DOHH2 (cell line): ENCODE results near the gene TMX2.

Source experiments
- H3F3A ChIP-seq: fragments of 200-600 bp; sonication (generic), shearing (Covaris generic); 2 replicates; pipeline ENCODE4 v1.6.0; 2016; ENCODE audit warnings: antibody characterized with exemption, mild to moderate bottlenecking; ENCODE audit not compliant: control insufficient read depth, insufficient read depth
- H3K27ac ChIP-seq: fragments of 200-600 bp; sonication (generic); 2 replicates; pipeline ENCODE4 v1.5.1; 2014; ENCODE audit warnings: low read depth, mild to moderate bottlenecking, low read length, moderate library complexity
- H3K27me3 ChIP-seq: fragments of 200-600 bp; sonication (generic); 2 replicates; pipeline ENCODE4 v1.6.1; 2014; ENCODE audit warnings: mild to moderate bottlenecking, low read length, mixed read lengths; ENCODE audit not compliant: control insufficient read depth
- H3K36me3 ChIP-seq: fragments of 200-600 bp; sonication (generic); 2 replicates; pipeline ENCODE4 v1.6.1; 2014; ENCODE audit warnings: mild to moderate bottlenecking, low read length, moderate library complexity, mixed read lengths; ENCODE audit not compliant: control insufficient read depth
- H3K4me1 ChIP-seq: fragments of 200-600 bp; sonication (generic); 2 replicates; pipeline ENCODE4 v1.6.1; 2014; ENCODE audit warnings: mild to moderate bottlenecking, low read length, mixed read lengths; ENCODE audit not compliant: control insufficient read depth
- H3K4me2 ChIP-seq: fragments of 200-600 bp; sonication (generic); 2 replicates; pipeline ENCODE4 v1.6.0; 2014; ENCODE audit warnings: mild to moderate bottlenecking, low read length, moderate library complexity
- H3K4me3 ChIP-seq: fragments of 200-600 bp; sonication (generic); 2 replicates; pipeline ENCODE4 v1.5.1; 2014; ENCODE audit warnings: mild to moderate bottlenecking, low read length, mixed read lengths
- H3K79me2 ChIP-seq: fragments of 200-600 bp; sonication (generic); 2 replicates; pipeline ENCODE4 v1.6.1; 2014; ENCODE audit warnings: mild to moderate bottlenecking, low read length, mixed read lengths; ENCODE audit not compliant: control insufficient read depth
- H3K9me2 ChIP-seq: fragments of 200-600 bp; sonication (generic); replicated peaks from 2 replicates; pipeline ENCODE4 v1.6.1; 2014; ENCODE audit warnings: mild to moderate bottlenecking, low read length, mixed read lengths; ENCODE audit not compliant: control insufficient read depth
- H3K9me3 ChIP-seq: fragments of 200-600 bp; sonication (generic); 2 replicates; pipeline ENCODE4 v1.6.1; 2014; ENCODE audit warnings: antibody characterized with exemption, low read length, mixed read lengths; ENCODE audit not compliant: control insufficient read depth, insufficient read depth
- H4K20me1 ChIP-seq: fragments of 200-600 bp; sonication (generic); 2 replicates; pipeline ENCODE4 v1.6.0; 2014; ENCODE audit warnings: low read depth, mild to moderate bottlenecking, antibody characterized with exemption, low read length, moderate library complexity; ENCODE audit not compliant: control insufficient read depth, insufficient read depth
- CTCF ChIP-seq: fragments of 200-600 bp; sonication (generic); IDR thresholded peaks from one replicate; pipeline ENCODE4 v1.5.1; 2014; ENCODE audit warnings: antibody characterized with exemption, mild to moderate bottlenecking, low read depth, low read length; ENCODE audit not compliant: poor library complexity, severe bottlenecking
- EZH2phosphoT487 ChIP-seq: fragments of 200-600 bp; sonication (generic); IDR thresholded peaks from 2 replicates; pipeline ENCODE4 v1.6.1; 2017; ENCODE audit warnings: borderline replicate concordance, mild to moderate bottlenecking, antibody characterized with exemption, low read length, moderate library complexity, mixed read lengths

TMX2 gene

GRCh38 chr11:57744357-57744756 lies 32.0 kb downstream of the TMX2 start:
- no peaks in the 10 kb centered on the region for H3K9me2 ChIP-seq
- no peak overlapping the region for H3K4me3 ChIP-seq
- TF ChIP-seq CTCF (no peak), EZH2phosphoT487 (no peak)
- H3K27me3 ChIP-seq, result no peaks in the 10 kb centered on the region
- H3K4me2 ChIP-seq, result no peak overlapping the region
- no peaks in the 10 kb centered on the region for H3K9me3 ChIP-seq
- H3K4me1 ChIP-seq, result peaks cover 15% of the 10 kb centered on the region
- no peaks in the 10 kb centered on the region for H4K20me1 ChIP-seq
- H3K27ac ChIP-seq, result no peak overlapping the region
- H3F3A ChIP-seq, result peaks cover 18% of the 10 kb centered on the region
- peaks cover 30% of the 10 kb centered on the region for H3K79me2 ChIP-seq
- H3K36me3 ChIP-seq, result peaks cover 66% of the 10 kb centered on the region

- Histone ChIP-seq H3K4me1 (peaks cover 15% of the 10 kb centered on the region), H3K4me2 (no peak overlapping the region), H3K4me3 (no peak overlapping the region), H4K20me1 (no peaks in the 10 kb centered on the region), H3K27me3 (no peaks in the 10 kb centered on the region), H3K79me2 (peaks cover 30% of the 10 kb centered on the region), H3K36me3 (peaks cover 58% of the 10 kb centered on the region), H3K27ac (no peak overlapping the region), H3K9me2 (no peaks in the 10 kb centered on the region), H3K9me3 (no peaks in the 10 kb centered on the region), H3F3A (peaks cover 13% of the 10 kb centered on the region)
- TF ChIP-seq EZH2phosphoT487 (no peak), CTCF (no peak)
These were observed 32.8 kb downstream of the TMX2 start for GRCh38 chr11:57745206-57745605.

- peaks cover 6% of the 10 kb centered on the region for H3K4me1 ChIP-seq
- no peaks in the 10 kb centered on the region for H3K9me3 ChIP-seq
- H3K9me2 ChIP-seq, result no peaks in the 10 kb centered on the region
- peaks cover 46% of the 10 kb centered on the region for H3K36me3 ChIP-seq
- no peaks in the 10 kb centered on the region for H3K27me3 ChIP-seq
- TF ChIP-seq CTCF (no peak), EZH2phosphoT487 (no peak)
- H3K4me3 ChIP-seq, result no peak overlapping the region
- H4K20me1 ChIP-seq, result no peaks in the 10 kb centered on the region
- no peak overlapping the region for H3K27ac ChIP-seq
- peaks cover 20% of the 10 kb centered on the region for H3K79me2 ChIP-seq
- peaks cover 17% of the 10 kb centered on the region for H3F3A ChIP-seq
- H3K4me2 ChIP-seq, result no peak overlapping the region
These were observed 34.5 kb downstream of the TMX2 start for GRCh38 chr11:57746920-57747319.
